GF-D8 (cell line): ENCODE measurements around the gene MTG2.

Experiments used
- DNase-seq: peaks from one replicate; lab custom pipeline; 2025; lab: John Stamatoyannopoulos, UW

MTG2 gene, protein sequence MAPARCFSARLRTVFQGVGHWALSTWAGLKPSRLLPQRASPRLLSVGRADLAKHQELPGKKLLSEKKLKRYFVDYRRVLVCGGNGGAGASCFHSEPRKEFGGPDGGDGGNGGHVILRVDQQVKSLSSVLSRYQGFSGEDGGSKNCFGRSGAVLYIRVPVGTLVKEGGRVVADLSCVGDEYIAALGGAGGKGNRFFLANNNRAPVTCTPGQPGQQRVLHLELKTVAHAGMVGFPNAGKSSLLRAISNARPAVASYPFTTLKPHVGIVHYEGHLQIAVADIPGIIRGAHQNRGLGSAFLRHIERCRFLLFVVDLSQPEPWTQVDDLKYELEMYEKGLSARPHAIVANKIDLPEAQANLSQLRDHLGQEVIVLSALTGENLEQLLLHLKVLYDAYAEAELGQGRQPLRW

DNA sequence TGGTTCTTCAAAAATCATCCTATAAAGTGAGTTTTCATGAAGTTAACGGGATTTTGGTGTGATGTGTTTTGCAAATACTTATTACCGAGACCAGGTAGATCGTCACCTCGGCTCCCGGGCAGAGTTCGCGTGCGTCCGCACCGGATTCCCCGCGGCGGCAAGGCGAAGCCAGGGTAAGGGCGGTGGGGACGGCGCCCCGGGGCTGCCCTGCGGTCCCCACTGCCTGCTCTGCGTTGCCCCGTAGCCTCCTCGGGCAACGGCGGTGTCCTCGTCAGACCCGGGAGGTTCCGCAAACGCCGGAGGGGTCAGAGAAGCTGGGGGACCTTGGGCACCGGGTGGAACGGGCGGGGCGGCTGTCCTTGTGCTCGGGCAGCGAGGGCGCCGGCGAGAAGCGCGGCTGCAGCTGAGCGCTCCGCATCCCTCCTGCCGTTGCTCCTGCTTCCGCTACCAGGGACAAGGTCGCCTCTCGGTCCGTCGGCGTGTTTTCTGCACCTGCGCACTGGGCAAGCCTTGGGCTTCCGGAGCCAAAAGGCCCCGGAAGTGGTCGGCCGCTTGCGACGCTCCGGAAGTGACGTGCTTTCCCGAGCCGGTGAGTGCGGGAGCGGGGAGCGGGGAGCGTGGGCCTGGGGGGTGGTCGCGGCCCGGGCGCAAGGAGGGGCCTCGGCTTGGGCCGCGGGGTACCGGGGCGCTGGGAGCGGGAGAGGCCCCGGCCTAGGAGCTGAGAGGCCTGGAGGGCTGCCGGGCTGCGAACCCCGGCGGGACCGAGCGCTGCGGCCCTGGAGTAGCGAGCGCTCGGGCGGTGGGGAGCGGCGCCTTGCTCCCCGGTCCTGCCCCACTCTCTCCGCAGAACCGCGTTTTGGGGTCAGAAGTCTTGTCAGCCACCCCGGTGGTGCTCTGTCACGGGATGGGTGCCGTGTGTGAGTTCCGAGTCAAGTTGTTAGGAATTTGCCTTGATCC lies at the start of gene MTG2:
Gene MTG2, plus strand, starts transcription at position 560 of the 957 bp plus-strand sequence. CDS start 10,393 bp downstream, outside the sequence.
- peak; percentile 91 for DNase-seq

DNA sequence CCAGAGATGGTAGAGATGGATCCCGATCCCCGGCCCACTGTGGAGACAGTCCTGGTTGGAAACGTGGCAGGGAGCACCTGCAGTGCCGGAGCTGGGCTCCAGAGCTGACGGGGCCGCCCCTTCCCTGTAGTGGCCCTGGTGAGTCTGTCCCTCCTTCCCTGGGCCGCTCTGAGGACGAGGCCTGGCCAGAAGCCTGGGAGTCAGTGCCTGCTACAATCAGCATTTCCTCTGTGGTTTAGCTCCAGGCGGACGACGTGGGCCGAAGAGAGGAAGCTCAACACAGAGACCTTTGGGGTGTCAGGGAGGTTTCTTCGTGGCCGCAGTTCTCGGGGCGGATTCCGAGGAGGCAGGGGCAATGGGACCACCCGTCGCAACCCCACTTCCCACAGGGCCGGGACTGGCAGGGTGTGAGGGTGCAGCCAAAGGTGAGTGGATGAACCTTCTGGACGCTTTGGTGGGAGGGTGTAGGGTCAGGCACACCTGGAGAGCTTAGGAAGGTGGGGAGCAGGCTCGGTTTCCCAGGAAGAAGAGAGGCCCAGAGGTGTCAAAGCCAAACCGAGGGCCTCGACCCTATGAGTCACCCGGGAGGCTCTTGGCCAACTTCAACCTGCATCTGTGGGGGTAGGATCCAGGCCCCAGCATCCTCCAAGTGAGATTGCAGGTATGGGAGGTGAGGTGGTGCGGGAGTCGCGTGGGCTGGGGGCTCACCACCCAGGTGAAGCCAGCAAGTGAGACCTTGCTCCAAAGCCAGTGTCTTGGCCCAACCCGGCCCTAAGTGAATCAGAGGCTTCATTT lies 49.6 kb upstream of the MTG2 start:
- no peak for DNase-seq

DNA sequence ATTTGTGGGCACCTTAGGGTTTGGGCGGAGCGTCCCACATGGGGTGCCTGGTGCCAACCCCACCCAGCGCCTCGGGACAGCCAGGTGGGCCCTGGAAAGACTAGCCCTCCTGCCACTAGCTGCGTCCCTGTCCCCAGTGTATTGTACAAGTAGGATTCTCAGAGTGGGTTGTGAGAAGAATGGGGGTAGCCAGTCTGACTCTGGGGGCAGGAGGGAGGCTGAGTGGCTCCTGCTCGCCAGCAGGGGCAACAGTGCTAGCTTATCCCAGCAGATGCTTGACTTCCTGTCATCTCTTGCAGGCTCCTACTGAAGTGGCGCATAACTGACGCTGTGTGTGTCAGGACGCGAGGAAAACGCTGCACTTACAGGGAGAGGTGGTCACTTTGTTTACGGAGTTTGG lies 49.0 kb upstream of the MTG2 start:
- no peak for DNase-seq

DNA sequence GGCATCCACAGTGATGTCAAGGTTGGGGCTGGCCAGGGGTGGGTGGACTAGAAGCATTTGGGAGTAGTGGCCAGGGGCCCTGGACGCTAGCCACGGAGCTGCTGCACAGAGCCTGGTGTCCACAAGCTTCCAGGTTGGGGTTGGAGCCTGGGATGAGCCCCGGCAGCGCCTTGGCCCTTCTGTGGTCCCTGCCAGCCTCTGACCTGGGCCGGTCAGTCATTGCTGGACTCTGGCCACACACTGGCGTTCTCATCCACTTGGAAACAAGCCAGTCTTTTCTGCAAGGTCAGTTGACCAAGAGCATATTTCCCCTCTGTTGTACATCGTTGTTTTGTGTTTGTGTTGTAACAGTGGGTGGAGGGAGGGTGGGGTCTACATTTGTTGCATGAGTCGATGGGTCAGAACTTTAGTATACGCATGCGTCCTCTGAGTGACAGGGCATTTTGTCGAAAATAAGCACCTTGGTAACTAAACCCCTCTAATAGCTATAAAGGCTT lies 48.0 kb upstream of the MTG2 start:
- no peak for DNase-seq

DNA sequence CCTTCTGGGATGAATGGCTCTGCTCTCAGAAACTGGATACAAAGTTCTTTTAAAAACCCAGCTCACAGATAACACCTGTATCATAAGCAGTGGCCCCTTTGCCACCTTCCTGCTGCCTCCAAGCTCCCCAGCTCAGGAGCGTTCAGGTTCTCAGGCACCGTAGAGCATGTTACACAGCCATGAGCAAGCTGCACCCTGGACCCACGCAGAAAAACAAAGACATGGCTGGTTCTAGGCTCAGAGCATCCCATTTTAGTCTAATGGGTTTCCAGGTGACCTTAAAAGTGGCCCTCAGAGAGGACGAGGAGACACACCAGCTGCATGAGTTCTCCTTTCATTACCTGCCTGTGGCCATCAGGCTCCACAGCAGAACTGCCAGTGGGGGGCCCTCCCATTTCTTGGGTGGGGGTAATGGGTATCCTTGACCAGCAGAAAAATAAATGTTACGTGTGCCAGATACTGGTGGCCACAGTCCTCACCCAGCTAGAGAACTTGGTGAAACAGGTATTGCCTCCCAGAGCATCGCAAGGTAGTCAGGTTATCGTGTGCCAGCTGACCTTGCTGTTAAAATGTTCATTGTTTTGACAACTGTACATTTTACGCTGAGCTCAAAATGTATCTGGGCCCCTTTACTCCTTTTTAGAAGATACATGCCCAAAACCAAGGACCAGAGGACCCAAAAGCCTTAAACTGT lies 47.1 kb upstream of the MTG2 start:
- no peak for DNase-seq

DNA sequence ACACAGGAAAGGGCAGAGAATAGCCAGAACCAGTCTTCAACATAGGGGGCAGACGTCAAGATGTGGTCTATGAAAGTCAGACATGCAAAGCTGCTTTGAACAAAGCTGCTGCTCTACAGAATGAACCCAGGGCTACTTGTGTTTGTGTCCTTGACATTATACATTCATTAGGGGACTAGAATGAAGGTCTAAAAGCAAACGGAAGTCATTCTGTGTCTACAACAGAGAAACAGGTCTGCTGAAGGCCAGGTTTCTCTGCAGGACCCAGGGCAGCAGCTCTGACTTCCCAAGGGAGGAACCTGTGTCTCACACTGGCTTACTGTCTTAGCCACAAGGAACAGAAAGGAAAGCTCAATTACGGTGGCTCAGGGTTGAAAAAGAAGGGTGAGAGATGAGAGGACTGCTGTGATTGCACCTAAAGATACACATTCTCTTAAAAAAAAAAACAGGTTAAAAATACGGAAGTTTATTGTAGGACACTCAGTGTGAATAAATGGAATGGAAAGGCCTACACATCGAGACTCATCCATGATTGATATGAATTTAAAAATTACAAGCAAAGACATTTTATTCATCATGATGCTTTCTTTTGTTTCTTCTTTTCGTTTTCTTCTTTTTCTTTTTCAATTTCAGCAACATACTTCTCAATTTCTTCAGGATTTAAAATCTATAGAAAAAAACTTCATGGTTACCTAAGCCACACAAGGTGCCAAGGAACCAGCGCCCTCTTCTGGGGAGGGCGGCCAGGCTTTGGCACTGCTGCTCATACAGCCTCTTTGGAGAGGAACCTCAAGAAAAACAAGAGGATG lies 46.3 kb upstream of the MTG2 start:
- peak; percentile 38 for DNase-seq

DNA sequence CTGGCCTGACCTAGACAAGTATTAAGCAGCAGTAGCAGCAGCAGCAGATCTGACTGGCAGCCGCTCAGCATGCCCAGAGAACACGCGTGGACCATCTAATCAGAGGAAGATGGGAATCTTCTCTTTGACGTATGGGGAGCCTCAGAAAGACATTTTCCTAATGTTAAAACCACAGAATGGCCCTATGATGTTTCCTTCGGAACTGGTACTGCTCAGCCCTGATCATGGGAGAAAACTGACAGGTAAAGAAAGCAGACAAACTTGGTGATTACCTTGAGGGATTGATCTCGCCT lies 45.8 kb upstream of the MTG2 start:
- DNase-seq: no peak

DNA sequence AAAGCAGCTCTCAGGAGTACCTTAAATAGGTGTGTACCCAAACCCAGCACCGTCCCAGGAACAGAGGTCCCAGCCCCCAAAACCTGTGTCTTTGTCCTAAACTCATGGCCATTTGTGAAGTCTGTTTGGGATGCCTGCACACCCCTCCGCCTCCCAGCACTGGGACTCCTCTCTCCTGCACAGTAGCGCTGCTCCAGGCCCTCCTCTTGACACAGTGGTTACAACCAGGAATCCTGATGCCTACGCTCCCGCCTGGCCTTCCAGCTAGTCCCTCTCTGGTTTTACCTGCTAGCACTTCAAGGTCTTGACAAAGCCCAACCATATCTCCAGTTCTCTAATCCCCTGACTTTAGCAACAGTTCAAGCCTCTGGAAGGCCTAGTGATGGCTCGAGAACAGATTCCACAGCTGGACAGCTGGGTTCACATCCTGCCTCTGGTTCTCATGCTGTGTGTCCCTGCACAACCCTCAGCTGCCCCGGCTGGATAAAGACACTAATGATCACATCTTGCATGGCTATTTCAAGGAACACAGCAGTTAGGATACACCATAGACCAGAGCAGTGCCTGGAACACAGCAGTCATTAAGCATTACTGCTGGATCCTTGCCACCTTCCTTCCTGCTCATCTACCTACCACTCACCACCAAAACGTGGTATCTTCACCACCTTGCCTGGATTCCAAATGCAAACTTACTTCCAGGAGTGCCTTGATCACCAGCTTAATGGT lies 45.2 kb upstream of the MTG2 start:
- no peak for DNase-seq

DNA sequence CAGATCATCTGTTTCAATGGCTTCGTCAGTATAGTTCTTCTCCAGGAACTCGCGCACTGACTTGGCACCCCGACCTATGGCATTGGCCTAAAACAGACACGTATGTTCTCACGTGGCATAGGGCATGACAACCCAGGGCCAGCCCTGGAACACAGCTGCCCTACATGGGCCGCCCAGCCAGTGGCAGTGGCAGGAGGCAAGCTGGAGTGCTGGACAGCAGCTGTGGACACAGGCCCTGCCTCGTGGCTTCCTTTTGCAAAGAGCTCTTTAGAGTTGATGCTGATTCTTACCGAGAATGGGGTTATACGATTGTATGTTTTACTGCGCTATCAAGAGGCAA lies 44.7 kb upstream of the MTG2 start:
- DNase-seq: no peak

DNA sequence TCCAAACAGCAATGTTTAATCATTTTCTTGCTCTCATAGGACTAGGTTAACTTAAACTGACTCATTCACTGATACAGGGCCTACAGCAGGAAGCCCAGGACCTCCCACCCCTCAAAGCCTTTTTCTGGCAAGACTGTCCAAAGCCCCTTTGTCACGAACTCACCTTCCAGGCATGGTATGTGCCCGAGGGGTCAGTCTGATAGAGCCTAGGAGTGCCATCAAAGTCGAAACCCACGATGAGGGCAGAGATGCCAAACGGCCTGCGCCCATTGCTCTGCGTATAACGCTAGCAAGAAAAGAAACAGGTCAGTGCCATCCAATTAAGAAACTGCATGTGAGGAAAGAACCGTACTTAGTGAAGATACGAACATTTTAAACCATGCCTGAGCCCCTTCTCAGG lies 43.9 kb upstream of the MTG2 start:
- no peak for DNase-seq

DNA sequence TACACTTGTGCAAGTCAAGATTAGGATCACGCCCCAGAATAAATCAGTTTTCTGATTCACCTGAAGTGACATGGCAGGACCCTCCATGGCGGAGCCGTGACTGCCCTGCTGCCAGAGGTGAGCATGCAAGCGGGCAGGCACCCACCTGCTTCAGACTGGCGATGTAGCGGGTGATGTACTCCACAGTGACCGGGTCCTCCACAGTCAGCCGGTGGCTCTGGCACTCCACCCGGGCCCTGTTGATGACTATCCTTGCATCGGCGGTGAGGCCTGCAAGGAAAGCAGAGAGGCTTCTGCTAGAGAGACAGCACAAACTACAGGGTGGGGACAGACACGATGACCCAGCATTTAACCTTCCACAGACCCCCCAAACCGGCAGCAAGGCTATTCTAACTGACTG lies 43.2 kb upstream of the MTG2 start:
- DNase-seq: no peak

DNA sequence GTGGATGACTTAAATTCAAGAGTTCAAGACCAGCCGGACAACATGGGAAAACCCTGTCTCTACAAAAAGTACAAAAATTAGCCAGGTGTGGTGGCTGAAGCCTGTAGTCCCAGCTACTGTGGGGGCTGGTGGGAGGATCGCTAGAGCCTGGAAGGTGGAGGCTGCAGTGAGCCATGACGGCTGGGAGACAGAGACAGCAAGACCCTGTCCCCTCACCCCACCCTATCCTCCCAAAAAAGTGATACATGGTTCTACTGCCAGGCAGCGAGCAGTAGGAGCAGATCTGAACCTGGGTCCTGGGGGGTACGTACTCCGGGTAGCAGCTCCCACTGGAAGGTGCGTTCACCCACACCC lies 41.8 kb upstream of the MTG2 start:
- DNase-seq: no peak

DNA sequence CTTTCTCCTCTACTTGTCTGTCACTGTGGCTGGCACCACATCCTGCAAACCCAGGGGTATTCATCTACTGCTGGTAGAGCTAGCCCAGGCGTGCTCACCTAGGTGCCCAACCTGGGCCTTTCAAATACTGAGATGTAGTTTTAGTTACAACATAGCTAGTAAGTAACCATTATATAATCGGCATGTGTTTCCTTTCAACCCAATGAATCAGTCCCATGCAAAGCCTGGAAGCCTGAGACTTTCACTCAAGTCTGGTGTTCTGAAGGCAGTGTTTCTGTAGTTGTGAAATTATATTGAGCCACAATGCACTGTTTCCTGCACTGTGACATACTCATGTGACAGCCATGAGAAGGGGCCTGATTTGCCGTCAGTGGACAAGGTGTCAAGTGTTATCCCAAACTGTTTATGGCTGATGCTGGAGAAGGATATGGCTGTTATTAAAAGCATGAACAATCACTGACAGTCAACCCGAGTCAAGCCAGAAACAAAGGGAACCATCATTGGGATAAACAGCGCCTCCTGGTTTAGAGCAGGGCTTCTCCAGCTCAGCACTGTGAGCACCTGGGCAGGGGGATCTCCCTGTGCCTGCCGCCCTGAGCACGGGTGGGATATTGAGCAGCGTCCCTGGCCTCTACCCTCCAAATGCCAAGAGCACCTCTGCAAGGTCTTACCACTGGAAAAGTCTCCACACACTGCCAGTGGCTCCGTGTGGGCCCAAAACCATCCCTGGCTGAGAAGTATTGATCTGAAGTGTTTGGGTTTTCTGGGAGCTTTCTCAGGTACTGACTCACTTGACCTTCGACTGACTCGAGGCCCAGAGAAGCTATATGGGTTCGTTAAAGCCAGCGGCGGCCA lies 41.2 kb upstream of the MTG2 start:
- DNase-seq: peak; percentile 35

DNA sequence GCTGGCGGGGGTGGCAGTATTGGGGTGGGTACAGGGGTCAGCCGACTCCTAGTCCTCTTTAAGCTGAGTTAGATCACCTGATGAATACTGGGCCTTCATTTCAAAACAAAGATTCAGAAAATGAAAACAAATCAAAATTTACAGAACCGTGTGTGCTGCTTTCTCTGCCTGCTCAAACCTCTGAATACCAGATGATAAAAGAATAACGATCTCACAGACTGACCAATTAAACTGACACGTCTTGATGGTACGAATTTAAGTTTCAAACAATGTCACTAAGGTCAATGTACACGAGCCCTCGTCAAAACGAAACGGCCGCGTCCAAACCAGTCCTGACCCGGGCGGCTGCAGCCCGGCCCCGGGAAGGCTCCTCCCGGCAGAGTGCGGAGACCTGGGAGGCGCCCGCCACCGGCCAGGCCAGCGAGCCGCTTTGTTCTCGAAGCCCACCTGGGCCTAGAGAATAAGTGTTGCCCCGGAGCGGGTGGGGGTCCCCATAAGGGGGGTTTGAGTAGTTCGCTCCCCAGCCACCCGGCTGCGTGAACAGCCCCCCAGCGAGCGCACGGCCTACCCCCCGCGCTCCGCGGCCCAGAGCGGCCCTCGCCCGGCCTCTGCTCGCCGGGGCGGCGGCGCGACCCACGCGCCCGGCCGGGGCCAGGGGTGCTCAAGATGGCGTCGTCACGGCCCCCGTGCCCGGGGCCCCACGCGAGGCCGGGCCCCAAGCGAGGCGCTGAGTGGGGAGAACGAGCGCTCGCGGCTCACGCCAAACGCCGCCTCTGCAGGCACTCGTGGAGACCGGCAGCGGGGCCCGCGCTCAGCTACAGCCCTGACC lies 40.4 kb upstream of the MTG2 start:
- no peak for DNase-seq

DNA sequence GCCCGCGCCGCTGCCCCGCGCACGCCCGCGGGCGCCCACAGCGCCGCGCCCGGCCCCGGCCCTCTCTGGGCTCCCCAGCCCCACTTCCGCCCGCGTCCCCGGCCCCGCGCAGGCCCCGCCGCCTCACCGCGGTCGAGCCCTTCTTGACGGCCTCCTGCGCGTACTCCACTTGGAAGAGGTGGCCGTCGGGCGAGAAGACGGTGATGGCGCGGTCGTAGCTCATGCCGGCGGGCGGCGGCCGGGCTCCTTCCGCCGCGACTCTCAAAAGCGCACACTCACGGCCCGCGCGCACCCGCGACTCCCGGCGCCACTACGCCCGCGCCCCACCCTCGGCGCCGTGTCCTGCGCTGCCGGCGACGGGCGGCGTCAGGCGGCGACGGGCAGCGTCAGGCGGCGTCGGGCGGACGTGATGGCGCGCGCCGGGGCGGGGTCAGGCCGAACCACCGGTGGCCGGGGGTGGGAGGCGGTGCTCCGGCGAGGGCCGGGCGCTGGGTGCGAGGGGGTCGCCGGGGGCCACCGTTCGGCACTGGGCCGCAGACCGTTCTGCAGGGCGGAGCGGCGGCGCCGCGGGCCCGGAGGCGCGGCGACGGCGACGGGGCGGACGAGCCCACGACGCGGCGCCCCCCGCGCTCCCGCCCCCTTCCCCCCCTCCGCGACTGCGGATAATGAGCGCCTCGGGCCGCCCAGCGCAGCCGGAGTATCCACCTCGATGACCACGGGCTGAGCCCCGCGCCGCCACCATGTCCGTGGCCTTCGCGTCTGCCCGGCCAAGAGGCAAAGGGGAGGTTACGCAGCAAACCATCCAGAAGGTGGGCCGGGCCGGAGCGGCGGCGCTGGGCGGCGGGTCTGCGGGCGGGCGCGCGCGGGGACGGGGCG lies 39.5 kb upstream of the MTG2 start, which contains the start of the genes PSMA7 and SS18L1:
Gene PSMA7, minus strand, starts transcription at position 314 of the 876 bp plus-strand sequence. Its CDS starts 91 bp downstream, at position 223.
Gene SS18L1, plus strand, starts transcription at position 689 of the 876 bp plus-strand sequence. Its CDS starts 52 bp downstream, at position 741.
- DNase-seq: peak; percentile 56

DNA sequence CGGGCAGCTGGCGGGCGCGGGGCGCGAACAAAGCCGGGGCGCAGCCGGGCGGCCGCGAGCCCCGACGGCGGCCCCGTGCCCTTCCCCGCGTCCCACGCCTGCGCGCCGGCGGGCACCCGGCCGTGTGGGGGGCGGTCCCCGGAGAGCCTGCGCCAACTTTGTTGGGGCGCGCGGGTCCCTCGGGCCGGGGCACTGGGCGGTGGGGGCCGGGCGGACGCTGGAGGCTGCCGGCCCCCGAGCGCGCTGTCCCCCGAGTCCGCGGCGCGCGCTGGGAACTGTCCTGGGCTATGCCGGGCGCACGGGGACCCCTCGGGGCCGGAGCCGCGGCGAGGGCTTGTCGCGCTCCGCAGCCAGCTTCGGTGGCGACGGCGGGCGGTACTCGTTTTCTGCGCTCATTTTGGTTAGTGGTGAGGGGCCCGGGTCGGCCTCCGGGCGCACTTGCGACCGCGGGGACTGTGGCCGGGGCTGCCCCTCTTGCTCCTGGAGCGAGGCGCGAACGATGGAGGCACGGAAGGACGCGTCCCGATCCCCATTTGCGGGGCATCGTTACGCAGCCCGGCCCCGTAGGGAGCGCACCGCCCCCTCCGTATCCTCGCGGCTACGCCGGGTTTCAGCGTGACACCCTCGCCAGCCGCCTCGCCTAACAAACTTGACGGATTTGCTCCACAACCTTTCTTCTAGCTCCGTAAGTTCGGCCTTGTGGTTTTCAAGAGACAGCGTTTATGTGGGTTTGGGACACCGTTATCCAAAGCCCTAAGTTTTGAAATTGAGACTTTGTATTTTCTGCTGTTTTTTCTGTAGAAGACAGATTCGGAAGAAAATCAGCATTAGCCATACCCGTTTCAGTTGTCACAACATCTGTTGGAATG lies 38.6 kb upstream of the MTG2 start:
- peak; percentile 15 for DNase-seq
